Motor neuron (in vitro differentiated cells): ENCODE results near the gene CELA2B. TPM values are rescaled to one million over a fixed set of nuclear protein-coding genes. Genes with fewer than 3 reads are reported as not detected.
"Not testable (repeated sequence)": the region's sequence is repeated elsewhere in the genome, so short reads cannot be mapped to it uniquely, and the experiment has no call there.

ENCODE experiments used
- ATAC-seq, 8 experiments: fragments of 200-7000 bp; cut with Tn5 transposase; replicated peaks in 6 of 8; 2 replicates each; pipeline ENCODE4 v1.8.0; 2021; ENCODE audit warnings: mild to moderate bottlenecking in 8 of 8, moderate library complexity in 8 of 8
- H3K27ac ChIP-seq, 2 donors: fragments of 250-450 bp; sonication (Bioruptor Pico); 2 replicates each; pipeline ENCODE4 v1.9.0; 2021; ENCODE audit warnings: antibody characterized with exemption in 2 of 2, mild to moderate bottlenecking in 2 of 2, moderate library complexity in 1 of 2
- H3K4me1 ChIP-seq, 2 donors: fragments of 250-450 bp; sonication (Bioruptor Pico); replicated peaks in 1 of 2; 2 replicates each; pipeline ENCODE4 v1.6.1; 2021; ENCODE audit warnings: antibody characterized with exemption in 2 of 2, mild to moderate bottlenecking in 2 of 2, moderate library complexity in 1 of 2
- H3K4me3 ChIP-seq, 5 donors: fragments of 250-450 bp; sonication (Bioruptor Pico); 2 replicates each; pipeline ENCODE4 v1.9.0; 2021; ENCODE audit warnings: antibody characterized with exemption in 5 of 5, mild to moderate bottlenecking in 5 of 5, moderate library complexity in 4 of 5
- WGBS, 10 experiments: fragments of 450-650 bp; shearing (Covaris generic); methylation state at CpG; one replicate each; pipeline ENCODE4 v1.0.0; 2022; 5-methylcytosine and 5-hydroxymethylcytosine counted together
- in situ Hi-C, 9 experiments: fragments of 400-800 bp; cut with MboI; loops; one replicate each; pipeline ENCODE4 v1.15.0; 2021; ENCODE audit warnings: low sequenced_read_pairs in 9 of 9, low pct_unique_long_range_greater_than_20kb in 2 of 9; ENCODE audit not compliant: unreplicated experiment in 9 of 9
- total RNA-seq, 8 experiments: library from RNA; unstranded; fragments of 300-600 nt; gene quantifications; 2 replicates each; pipeline versions ENCODE4 v1.2.3 to v1.2.4, GENCODE V29; 2022

Gene CELA2B
- not detected for total RNA-seq

- in situ Hi-C loops: no loop called here
- WGBS, 10 experiments: 0 to 100% (median 74%) methylated on average over 1 to 5 of the region's 5 CpGs; no CpG with 5 or more reads in 2 of the 10 experiments
Observed at GRCh38 chr1:15475752-15476314, at the start of gene CELA2B. TSS of gene CELA2B (plus strand) at chr1:15476104. CDS start at chr1:15476126, 22 bp downstream.

GRCh38 chr1:15426492-15427279, 49.2 kb upstream of the CELA2B start:
- in situ Hi-C loops: loop anchor here in 4 of 9 experiments (10.0 to 25.0 kb wide), 3 partner anchors 89 to 289 kb away; no protein-coding TSS in a partner anchor
- peak; percentile 6 to 87 (median 80) for ATAC-seq
- H3K27ac ChIP-seq: peak overlapping the region; percentile 16 to 21
- peaks cover 13 to 30% of the 10 kb centered on the region in 2 donors for H3K4me1 ChIP-seq
- 65 to 95% (median 76%) methylated on average over 2 to 22 of the region's 30 CpGs; no CpG with 5 or more reads in 5 of the 10 experiments for WGBS, 10 experiments
- H3K4me3 ChIP-seq: no peak overlapping the region

More at GRCh38 chr1:15475752-15476314, at the start of gene CELA2B:
- Histone ChIP-seq H3K4me1 (no peaks in the 10 kb centered on the region), H3K27ac (no peak within 1 kb of the TSS), H3K4me3 (no peak within 1 kb of the TSS)
- no peak for ATAC-seq

GRCh38 chr1:15427280-15427666, 48.6 kb upstream of the CELA2B start:
- Histone ChIP-seq H3K4me1 (peaks cover 10 to 26% of the 10 kb centered on the region in 2 donors), H3K27ac (peak overlapping the region in 1 of 2 donors; percentile 21), H3K4me3 (no peak overlapping the region)
- ATAC-seq: peak in 5 of 8 experiments; percentile 8 to 30 (median 21)
- 70 to 93% (median 80%) methylated on average over 1 to 4 of the region's 6 CpGs; no CpG with 5 or more reads in 5 of the 10 experiments for WGBS, 10 experiments
- in situ Hi-C loops: loop anchor here in 4 of 9 experiments (10.0 to 25.0 kb wide), 3 partner anchors 90 to 290 kb away; no protein-coding TSS in a partner anchor

- WGBS, 10 experiments: 80 to 100% (median 90%) methylated on average over 1 to 7 of the region's 11 CpGs; no CpG with 5 or more reads in 5 of the 10 experiments
- H3K27ac ChIP-seq, ATAC-seq, H3K4me3 ChIP-seq: not testable (repeated sequence)
- H3K4me1 ChIP-seq: peaks cover 10 to 29% of the 10 kb centered on the region in 2 donors
- in situ Hi-C loops: loop anchor here in 4 of 9 experiments (10.0 to 25.0 kb wide), 3 partner anchors 91 to 291 kb away; no protein-coding TSS in a partner anchor
Observed at GRCh38 chr1:15428252-15428651, 47.7 kb upstream of the CELA2B start.

- H3K4me1 ChIP-seq: peaks cover 10 to 29% of the 10 kb centered on the region in 2 donors
- no peak overlapping the region for H3K4me3 ChIP-seq
- ATAC-seq: no peak
- no peak overlapping the region for H3K27ac ChIP-seq
- WGBS, 10 experiments: 100% methylated on average over 1 of the region's 18 CpGs; no CpG with 5 or more reads in 8 of the 10 experiments
- in situ Hi-C loops: loop anchor here in 4 of 9 experiments (10.0 to 25.0 kb wide), 3 partner anchors 92 to 292 kb away; no protein-coding TSS in a partner anchor
Observed at GRCh38 chr1:15428815-15429435, 47.0 kb upstream of the CELA2B start.

GRCh38 chr1:15429701-15430149, 46.2 kb upstream of the CELA2B start:
- in situ Hi-C loops: loop anchor here in 5 of 9 experiments (10.0 to 25.0 kb wide), 4 partner anchors 92 to 292 kb away; no protein-coding TSS in a partner anchor
- Histone ChIP-seq H3K27ac (no peak overlapping the region), H3K4me3 (no peak overlapping the region), H3K4me1 (peaks cover 10 to 24% of the 10 kb centered on the region in 2 donors)
- no peak for ATAC-seq
- 61 to 100% (median 88%) methylated on average over 3 to 16 of the region's 19 CpGs; no CpG with 5 or more reads in 1 of the 10 experiments for WGBS, 10 experiments

- H3K4me1 ChIP-seq: peaks cover 10 to 20% of the 10 kb centered on the region in 2 donors
- no peak overlapping the region for H3K27ac ChIP-seq
- in situ Hi-C loops: loop anchor here in 4 of 9 experiments (10.0 to 25.0 kb wide), 3 partner anchors 94 to 294 kb away; no protein-coding TSS in a partner anchor
- 0 to 100% (median 59%) methylated on average over 1 to 9 of the region's 19 CpGs; no CpG with 5 or more reads in 3 of the 10 experiments for WGBS, 10 experiments
- no peak overlapping the region for H3K4me3 ChIP-seq
- peak; percentile 9 to 63 (median 36) for ATAC-seq
Observed at GRCh38 chr1:15430787-15431570, 44.9 kb upstream of the CELA2B start.

GRCh38 chr1:15431571-15431948, 44.3 kb upstream of the CELA2B start:
- 60 to 100% (median 81%) methylated on average over 1 to 4 of the region's 4 CpGs; no CpG with 5 or more reads in 5 of the 10 experiments for WGBS, 10 experiments
- ATAC-seq: no peak
- in situ Hi-C loops: loop anchor here in 4 of 9 experiments (10.0 to 25.0 kb wide), 3 partner anchors 94 to 294 kb away; no protein-coding TSS in a partner anchor
- peaks cover 8 to 15% of the 10 kb centered on the region in 2 donors for H3K4me1 ChIP-seq
- H3K27ac ChIP-seq: no peak overlapping the region
- no peak overlapping the region for H3K4me3 ChIP-seq

GRCh38 chr1:15432324-15432723, 43.6 kb upstream of the CELA2B start:
- Histone ChIP-seq H3K4me3 (no peak overlapping the region), H3K27ac (no peak overlapping the region), H3K4me1 (peaks cover under 1 to 7% of the 10 kb centered on the region in 2 donors)
- 56% methylated on average over 3 of the region's 9 CpGs; no CpG with 5 or more reads in 9 of the 10 experiments for WGBS, 10 experiments
- ATAC-seq: peak in 6 of 8 experiments; percentile 4 to 61 (median 32)
- in situ Hi-C loops: loop anchor here in 4 of 9 experiments (10.0 to 25.0 kb wide), 3 partner anchors 95 to 295 kb away; no protein-coding TSS in a partner anchor

GRCh38 chr1:15433471-15433870, 42.4 kb upstream of the CELA2B start:
- 63 to 90% (median 80%) methylated on average over 1 to 7 of the region's 9 CpGs; no CpG with 5 or more reads in 3 of the 10 experiments for WGBS, 10 experiments
- in situ Hi-C loops: loop anchor here in 4 of 9 experiments (10.0 to 25.0 kb wide), 3 partner anchors 96 to 296 kb away; no protein-coding TSS in a partner anchor
- no peak overlapping the region for H3K4me3 ChIP-seq
- peak in 1 of 8 experiments; percentile 4 for ATAC-seq
- no peak overlapping the region for H3K27ac ChIP-seq
- H3K4me1 ChIP-seq: peaks cover 0 to 5% of the 10 kb centered on the region in 2 donors

GRCh38 chr1:15434739-15435138, 41.2 kb upstream of the CELA2B start:
- H3K4me3 ChIP-seq, ATAC-seq, H3K27ac ChIP-seq, H3K4me1 ChIP-seq: not testable (repeated sequence)
- WGBS, 10 experiments: 36 to 100% (median 83%) methylated on average over 1 to 8 of the region's 8 CpGs; no CpG with 5 or more reads in 3 of the 10 experiments
- in situ Hi-C loops: loop anchor here in 4 of 9 experiments (10.0 to 25.0 kb wide), 3 partner anchors 97 to 297 kb away; no protein-coding TSS in a partner anchor
